Activated naive CD4-positive, alpha-beta T cell treated with anti-CD3 and anti-CD28 coated beads for 36 hours (primary cell): ENCODE data around the gene UGT2B15. TPM values are rescaled to one million over a fixed set of nuclear protein-coding genes. Genes with fewer than 3 reads are reported as not detected.
"Not testable (repeated sequence)": the region's sequence is repeated elsewhere in the genome, so short reads cannot be mapped to it uniquely, and the experiment has no call there.

Source experiments
- CTCF ChIA-PET: fragments of 350-600 bp; sonication (Branson Sonifier 250); formaldehyde crosslinking; loops from one replicate; lab custom pipeline; 2021; ENCODE audit warnings: antibody characterized with exemption; lab: Charles Lee
- DNase-seq: peaks from one replicate; pipeline ENCODE4 v3.0.0-alpha.2; 2020
- H3K27ac Mint-ChIP-seq: one replicate; pipeline ENCODE4 v1.8.0; 2021; ENCODE audit warnings: mild to moderate bottlenecking, mixed read lengths
- H3K27me3 Mint-ChIP-seq: one replicate; pipeline ENCODE4 v1.8.0; 2021; ENCODE audit warnings: low read depth, mixed read lengths
- H3K36me3 Mint-ChIP-seq: one replicate; pipeline ENCODE4 v1.8.0; 2021; ENCODE audit warnings: low read depth, mixed read lengths
- H3K4me1 Mint-ChIP-seq: one replicate; pipeline ENCODE4 v1.8.0; 2021; ENCODE audit warnings: low read depth, mixed read lengths
- H3K4me3 Mint-ChIP-seq: one replicate; pipeline ENCODE4 v1.8.0; 2021; ENCODE audit warnings: mild to moderate bottlenecking, moderate library complexity, mixed read lengths
- H3K9me3 Mint-ChIP-seq: one replicate; pipeline ENCODE4 v1.8.0; 2021; ENCODE audit warnings: mixed read lengths
- intact Hi-C: fragments of 100-400 bp; cut with micrococcal nuclease; formaldehyde crosslinking; loops from one replicate; pipeline ENCODE4 v1.15.1; 2023
- total RNA-seq, 2 experiments: library from RNA; stranded (reverse); gene quantifications; one replicate each; pipeline ENCODE4 v1.2.3, GENCODE V29; 2021

UGT2B15 gene
- total RNA-seq, 2 experiments from 2014 or later: not detected

DNA sequence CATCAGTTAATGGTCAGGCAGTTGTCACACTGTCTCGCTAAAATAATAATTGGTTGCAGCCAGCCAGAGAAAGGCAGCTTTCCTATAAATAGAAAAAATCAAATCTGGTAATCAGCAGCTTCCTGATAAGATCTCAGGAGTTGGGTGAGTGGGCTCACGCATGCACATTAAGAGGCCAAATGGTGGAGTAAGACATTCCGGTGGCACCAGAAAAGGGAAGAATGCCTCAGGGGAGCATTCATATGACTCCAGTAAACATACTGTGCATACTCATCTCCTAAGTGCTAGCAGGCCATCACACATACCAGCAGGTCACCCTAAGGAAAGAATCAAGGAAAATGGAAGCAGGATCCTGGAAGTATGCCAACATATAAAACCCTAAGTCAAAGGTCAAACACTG lies 40.1 kb downstream of the UGT2B15 start:
- no peak overlapping the region for H3K27ac Mint-ChIP-seq
- H3K27me3 Mint-ChIP-seq: no peaks in the 10 kb centered on the region
- H3K36me3 Mint-ChIP-seq: no peaks in the 10 kb centered on the region
- no peaks in the 10 kb centered on the region for H3K9me3 Mint-ChIP-seq
- intact Hi-C loops: no loop called here
- no peaks in the 10 kb centered on the region for H3K4me1 Mint-ChIP-seq
- no peak for DNase-seq
- CTCF ChIA-PET: no interaction called here
- H3K4me3 Mint-ChIP-seq: no peak overlapping the region

DNA sequence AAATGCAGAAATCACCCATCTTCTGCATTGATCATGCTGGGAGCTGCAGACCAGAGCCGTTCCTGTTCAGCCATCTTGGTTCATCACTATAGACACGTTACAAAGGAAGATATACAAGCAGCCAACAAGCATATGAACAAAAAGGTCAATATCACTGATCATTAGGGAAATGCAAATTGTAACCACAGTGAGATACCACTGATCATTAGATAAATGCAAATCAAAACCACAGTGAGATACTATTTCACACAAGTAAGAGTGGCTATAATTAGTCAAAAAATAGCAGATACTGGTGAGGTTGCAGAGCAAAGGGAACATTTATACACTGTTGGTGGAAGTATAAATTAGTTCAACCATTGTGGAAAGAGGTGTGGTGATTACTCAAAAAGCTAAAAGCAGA lies 47.7 kb downstream of the UGT2B15 start:
- H3K27me3 Mint-ChIP-seq, H3K36me3 Mint-ChIP-seq, DNase-seq, H3K4me1 Mint-ChIP-seq, H3K27ac Mint-ChIP-seq, intact Hi-C loops, H3K4me3 Mint-ChIP-seq, H3K9me3 Mint-ChIP-seq, CTCF ChIA-PET: not testable (repeated sequence)

- CTCF ChIA-PET: no interaction called here
- H3K4me1 Mint-ChIP-seq: no peaks in the 10 kb centered on the region
- no peaks in the 10 kb centered on the region for H3K9me3 Mint-ChIP-seq
- H3K27me3 Mint-ChIP-seq: peaks cover 17% of the 10 kb centered on the region
- H3K36me3 Mint-ChIP-seq: no peaks in the 10 kb centered on the region
- no peak overlapping the region for H3K4me3 Mint-ChIP-seq
- intact Hi-C loops: no loop called here
- DNase-seq: no peak
- H3K27ac Mint-ChIP-seq: no peak overlapping the region
Measured at GRCh38 chr4:68617003-68617698, 53.3 kb downstream of the UGT2B15 start.

GRCh38 chr4:68615699-68616422 lies 54.6 kb downstream of the UGT2B15 start:
- H3K27ac Mint-ChIP-seq: no peak overlapping the region
- CTCF ChIA-PET: interaction anchor here (0.6 kb wide), 1 partner anchor 1224 kb away, joined by 3 read pairs; no protein-coding TSS in a partner anchor
- H3K27me3 Mint-ChIP-seq: peaks cover 15% of the 10 kb centered on the region
- H3K36me3 Mint-ChIP-seq: no peaks in the 10 kb centered on the region
- intact Hi-C loops: no loop called here
- H3K4me1 Mint-ChIP-seq: no peaks in the 10 kb centered on the region
- H3K4me3 Mint-ChIP-seq: no peak overlapping the region
- DNase-seq: no peak
- H3K9me3 Mint-ChIP-seq: no peaks in the 10 kb centered on the region

DNA sequence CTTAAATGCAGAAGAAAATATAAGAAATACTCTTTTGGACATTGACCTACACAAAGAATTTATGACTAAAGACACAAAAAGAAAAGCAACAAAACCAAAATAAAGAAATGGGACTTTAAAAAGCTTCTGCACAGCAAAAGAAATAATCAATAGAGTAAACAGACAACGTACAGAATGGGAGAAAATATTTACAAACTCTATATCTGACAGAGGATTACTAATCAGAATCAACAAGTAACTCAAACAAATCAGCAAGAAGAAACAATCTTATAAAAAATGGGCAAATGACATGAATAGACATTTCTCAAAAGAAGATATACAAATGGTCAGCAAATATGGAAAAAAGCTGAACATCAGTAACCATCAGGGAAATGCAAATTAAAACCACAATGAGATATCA lies 56.7 kb downstream of the UGT2B15 start:
- Mint-ChIP-seq H3K4me3 (no peak overlapping the region), H3K27ac (no peak overlapping the region), H3K27me3 (peaks cover 11% of the 10 kb centered on the region), H3K4me1 (no peaks in the 10 kb centered on the region), H3K9me3 (no peaks in the 10 kb centered on the region), H3K36me3 (no peaks in the 10 kb centered on the region)
- intact Hi-C loops: no loop called here
- CTCF ChIA-PET: no interaction called here
- no peak for DNase-seq

DNA sequence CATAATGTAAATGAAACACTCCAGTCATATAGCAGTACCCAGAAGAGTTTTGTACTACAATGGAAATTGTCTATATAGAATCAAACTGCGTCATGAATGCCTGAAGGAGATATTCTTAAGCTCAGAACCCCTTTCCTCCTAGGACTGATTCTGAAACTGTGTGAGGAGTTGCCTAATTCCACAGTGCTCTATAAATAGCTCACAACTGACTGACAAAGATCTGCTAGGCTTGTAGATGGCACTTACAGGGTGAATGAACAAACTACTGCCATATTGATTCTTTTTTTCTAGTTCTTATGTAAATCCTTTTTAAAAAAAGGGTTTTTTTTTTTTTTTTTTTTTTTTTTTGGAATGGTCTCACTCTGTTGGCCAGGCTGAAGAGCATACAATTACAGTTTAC lies 64.2 kb downstream of the UGT2B15 start:
- no peak overlapping the region for H3K4me3 Mint-ChIP-seq
- H3K36me3 Mint-ChIP-seq: no peaks in the 10 kb centered on the region
- no peak overlapping the region for H3K27ac Mint-ChIP-seq
- CTCF ChIA-PET: no interaction called here
- intact Hi-C loops: no loop called here
- DNase-seq: no peak
- H3K4me1 Mint-ChIP-seq: no peaks in the 10 kb centered on the region
- no peaks in the 10 kb centered on the region for H3K27me3 Mint-ChIP-seq
- H3K9me3 Mint-ChIP-seq: peaks cover 2% of the 10 kb centered on the region

DNA sequence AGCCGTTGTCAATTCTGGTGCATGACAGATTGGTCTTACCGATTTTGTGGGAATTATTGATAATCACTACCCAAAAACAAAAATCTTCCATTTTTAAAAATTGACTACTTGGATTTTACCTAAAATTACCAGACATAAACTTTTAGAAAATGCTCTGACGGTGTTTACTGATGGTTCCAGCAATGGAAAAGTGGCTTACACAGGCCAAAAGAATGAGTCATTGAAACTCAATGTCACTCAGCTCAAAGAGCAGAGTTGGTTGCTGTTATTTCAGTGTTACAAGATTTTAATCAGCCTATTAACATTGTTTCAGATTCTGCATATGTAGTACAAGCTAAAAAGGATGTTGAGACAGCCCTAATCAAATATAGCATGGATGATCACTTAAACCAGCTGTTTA lies 71.3 kb downstream of the UGT2B15 start:
- CTCF ChIA-PET: no interaction called here
- DNase-seq: no peak
- intact Hi-C loops: no loop called here
- H3K9me3 Mint-ChIP-seq: peaks cover 3% of the 10 kb centered on the region
- H3K27ac Mint-ChIP-seq: no peak overlapping the region
- H3K27me3 Mint-ChIP-seq: peaks cover 4% of the 10 kb centered on the region
- H3K4me3 Mint-ChIP-seq: no peak overlapping the region
- H3K4me1 Mint-ChIP-seq: no peaks in the 10 kb centered on the region
- H3K36me3 Mint-ChIP-seq: no peaks in the 10 kb centered on the region

DNA sequence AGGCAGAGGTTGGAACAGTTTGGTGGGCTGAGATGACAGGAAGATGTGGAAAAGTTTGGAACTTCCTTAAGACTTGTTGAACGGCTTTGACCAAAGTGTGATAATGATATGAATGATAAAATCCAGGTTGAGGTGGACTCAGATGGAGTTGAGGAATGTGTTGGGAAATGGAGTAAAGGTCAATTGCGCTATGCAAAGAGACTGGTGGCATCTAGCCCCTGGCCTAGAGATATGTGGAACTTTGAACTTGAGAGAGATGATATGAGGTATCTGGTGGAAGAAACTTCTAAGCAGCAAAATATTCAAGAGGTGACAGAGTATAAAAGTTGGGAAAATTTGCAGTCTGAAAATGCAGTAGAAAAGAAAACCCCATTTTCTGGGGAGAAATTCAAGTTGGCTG lies 73.0 kb downstream of the UGT2B15 start:
- no peak overlapping the region for H3K27ac Mint-ChIP-seq

More for the DNA sequence above, 73.0 kb downstream of the UGT2B15 start:
- peaks cover 4% of the 10 kb centered on the region for H3K27me3 Mint-ChIP-seq
- no peak for DNase-seq
- intact Hi-C loops: no loop called here
- H3K9me3 Mint-ChIP-seq: peaks cover 3% of the 10 kb centered on the region
- H3K4me3 Mint-ChIP-seq: no peak overlapping the region
- H3K36me3 Mint-ChIP-seq: no peaks in the 10 kb centered on the region
- H3K4me1 Mint-ChIP-seq: no peaks in the 10 kb centered on the region
- CTCF ChIA-PET: no interaction called here

Other genes with a start within 250 kb of the UGT2B15 start
- not detected for gene TMPRSS11E, start 223.2 kb downstream of the UGT2B15 start, total RNA-seq
- gene UGT2B17, start 94.3 kb downstream of the UGT2B15 start, total RNA-seq: not detected
- gene UGT2B10, start 145.3 kb upstream of the UGT2B15 start, total RNA-seq: not detected